Measurements from ENCODE around the gene CHRND.

Gene CHRND

GRCh38 chr2:232524771-232525170 lies 1.2 kb upstream of the CHRND start:
- H3K27ac ChIP-seq: no peak overlapping the region
- TF ChIP-seq CTCF (IDR thresholded peaks at IDR 0.05): no peak
- no peak for TF ChIP-seq ZFX (IDR thresholded peaks at IDR 0.05; ENCODE audit: borderline replicate concordance)

GRCh38 chr2:232525199-232525598 lies 761 bp upstream of the CHRND start:
- no peak for TF ChIP-seq ZFX (IDR thresholded peaks at IDR 0.05; ENCODE audit: borderline replicate concordance)
- H3K27ac ChIP-seq: no peak overlapping the region

GRCh38 chr2:232526372-232526941 lies 497 bp downstream of the CHRND start:
- H3K27ac ChIP-seq: no peak overlapping the region
- TF ChIP-seq ZFX (IDR thresholded peaks at IDR 0.05; ENCODE audit: borderline replicate concordance) (no peak), CTCF (IDR thresholded peaks at IDR 0.05) (no peak)

GRCh38 chr2:232527905-232528470 lies 2.0 kb downstream of the CHRND start:
- H3K27ac ChIP-seq: no peak overlapping the region
- TF ChIP-seq ZFX (IDR thresholded peaks at IDR 0.05; ENCODE audit: borderline replicate concordance) (no peak), CTCF (IDR thresholded peaks at IDR 0.05) (no peak)

GRCh38 chr2:232528746-232529460 lies 2.9 kb downstream of the CHRND start:
- TF ChIP-seq CTCF (IDR thresholded peaks at IDR 0.05) (no peak), ZFX (IDR thresholded peaks at IDR 0.05; ENCODE audit: borderline replicate concordance) (no peak)
- H3K27ac ChIP-seq: no peak overlapping the region

- TF ChIP-seq CTCF (IDR thresholded peaks at IDR 0.05): no peak
- TF ChIP-seq ZFX (IDR thresholded peaks at IDR 0.05; ENCODE audit: borderline replicate concordance): no peak
- H3K27ac ChIP-seq: no peak overlapping the region
These were observed 4.0 kb downstream of the CHRND start for GRCh38 chr2:232529806-232530547.

- H3K27ac ChIP-seq: no peak overlapping the region
- TF ChIP-seq CTCF (IDR thresholded peaks at IDR 0.05) (no peak), ZFX (IDR thresholded peaks at IDR 0.05; ENCODE audit: borderline replicate concordance) (no peak)
These were observed 4.8 kb downstream of the CHRND start for GRCh38 chr2:232530626-232531260.
